B cell (primary cell): ENCODE results near the gene ATG12. TPM values are rescaled to one million over a fixed set of nuclear protein-coding genes. Genes with fewer than 3 reads are reported as not detected.

Source experiments
- ATAC-seq: fragments of 200-7000 bp; cut with Tn5 transposase; one replicate; pipeline ENCODE4 v1.10.0; 2021; ENCODE audit warnings: low read depth, mild to moderate bottlenecking, moderate number of reproducible peaks, moderate library complexity
- CTCF ChIA-PET: fragments of 350-600 bp; sonication (Branson Sonifier 250); formaldehyde crosslinking; loops from one replicate; lab custom pipeline; 2021; ENCODE audit warnings: antibody characterized with exemption, inconsistent platforms; lab: Charles Lee
- POLR2A ChIA-PET: fragments of 350-600 bp; sonication (Branson Sonifier 250); formaldehyde crosslinking; loops from one replicate; lab custom pipeline; 2021; ENCODE audit warnings: antibody characterized with exemption; lab: Charles Lee
- DNase-seq: peaks from one replicate; pipeline ENCODE4 v3.0.0; 2013
- H2AFZ ChIP-seq: 2 replicates; pipeline ENCODE4 v1.6.1; 2012; ENCODE audit warnings: mild to moderate bottlenecking, low read depth, low read length; ENCODE audit not compliant: insufficient read depth, poor library complexity, severe bottlenecking
- H3K27ac ChIP-seq, 2 donors: 1 replicate in 1 of 2; 2 replicates in 1 of 2; pipeline ENCODE4 v1.5.1; 2012 to 2013; ENCODE audit warnings: low read length in 2 of 2, mild to moderate bottlenecking in 2 of 2, moderate library complexity in 1 of 2
- H3K27me3 ChIP-seq, 4 experiments: fragments of 200-600 bp in 1 of 4; sonication (generic) in 1 of 4; replicated peaks in 1 of 4; 1 replicate in 2 of 4; 2 replicates in 2 of 4; pipeline versions ENCODE4 v1.6.1 to v1.7.0; 2013 to 2016; ENCODE audit warnings: low read length in 3 of 4, mild to moderate bottlenecking in 2 of 4, mixed read lengths in 1 of 4, moderate library complexity in 1 of 4; ENCODE audit not compliant: insufficient read depth in 4 of 4, control insufficient read depth in 3 of 4; ENCODE audit errors: control extremely low read depth in 1 of 4
- H3K36me3 ChIP-seq, 2 experiments: replicated peaks in 1 of 2; 1 replicate in 1 of 2; 2 replicates in 1 of 2; pipeline versions ENCODE4 v1.6.1 to v1.7.1; 2013; ENCODE audit warnings: low read length in 1 of 2; ENCODE audit not compliant: insufficient read depth in 2 of 2, control insufficient read depth in 1 of 2; ENCODE audit errors: control extremely low read depth in 1 of 2, extremely low read depth in 1 of 2
- H3K4me1 ChIP-seq, 2 donors: fragments of 200-600 bp in 1 of 2; sonication (generic) in 1 of 2; 1 replicate in 1 of 2; 2 replicates in 1 of 2; pipeline versions ENCODE4 v1.5.1 to v1.6.1; 2013 to 2017; ENCODE audit warnings: low read length in 2 of 2; ENCODE audit not compliant: control insufficient read depth in 2 of 2, insufficient read depth in 2 of 2
- H3K4me2 ChIP-seq: replicated peaks from 2 replicates; pipeline ENCODE3; 2012; ENCODE audit warnings: mild to moderate bottlenecking, low read depth, low read length; ENCODE audit not compliant: poor library complexity, severe bottlenecking
- H3K4me3 ChIP-seq, 5 experiments: fragments of 200-600 bp in 1 of 5; sonication (generic) in 1 of 5; 1 replicate in 3 of 5; 2 replicates in 2 of 5; pipeline versions ENCODE4 v1.5.1 to v1.7.0; 2011 to 2016; ENCODE audit warnings: low read length in 4 of 5, mild to moderate bottlenecking in 4 of 5, low read depth in 2 of 5, control low read depth in 1 of 5, moderate library complexity in 1 of 5; ENCODE audit not compliant: insufficient read depth in 1 of 5; ENCODE audit errors: control extremely low read depth in 1 of 5, extremely low read depth in 1 of 5
- H3K79me2 ChIP-seq: fragments of 200-600 bp; sonication (generic); one replicate; pipeline ENCODE4 v1.6.0; 2016; ENCODE audit warnings: low read length; ENCODE audit not compliant: control insufficient read depth, insufficient read depth
- H3K9ac ChIP-seq: fragments of 200-600 bp; sonication (generic); 2 replicates; pipeline ENCODE4 v1.6.1; 2017; ENCODE audit warnings: mild to moderate bottlenecking, low read length, moderate library complexity
- H3K9me3 ChIP-seq, 3 donors: one replicate each; pipeline versions ENCODE4 v1.6.1 to v1.7.1; 2013; ENCODE audit warnings: low read length in 2 of 3; ENCODE audit not compliant: control insufficient read depth in 2 of 3, insufficient read depth in 1 of 3; ENCODE audit errors: control extremely low read depth in 1 of 3
- H4K20me1 ChIP-seq: 2 replicates; pipeline ENCODE4 v1.6.0; 2012; ENCODE audit warnings: mild to moderate bottlenecking, low read length; ENCODE audit not compliant: insufficient read depth, control insufficient read depth, poor library complexity, severe bottlenecking
- H3K27ac Mint-ChIP-seq: one replicate; pipeline ENCODE4 v1.8.0; 2021; ENCODE audit warnings: mixed read lengths
- H3K27me3 Mint-ChIP-seq: one replicate; pipeline ENCODE4 v1.8.0; 2021; ENCODE audit warnings: mixed read lengths
- H3K4me1 Mint-ChIP-seq: one replicate; pipeline ENCODE4 v1.8.0; 2021; ENCODE audit warnings: mixed read lengths
- H3K4me3 Mint-ChIP-seq: one replicate; pipeline ENCODE4 v1.8.0; 2021; ENCODE audit warnings: mixed read lengths
- H3K9me3 Mint-ChIP-seq: one replicate; pipeline ENCODE4 v1.8.0; 2022; ENCODE audit warnings: mixed read lengths; ENCODE audit not compliant: insufficient read depth
- EZH2 ChIP-seq: IDR thresholded peaks from 2 replicates; pipeline ENCODE4 v1.6.1; 2012; ENCODE audit warnings: borderline replicate concordance, low read depth, mild to moderate bottlenecking, moderate library complexity, low read length; ENCODE audit not compliant: insufficient read depth, poor library complexity, severe bottlenecking
- WGBS: methylation state at CpG from one replicate; pipeline ENCODE4 v1.1.5; 2013; ENCODE audit warnings: missing lambda C conversion rate; ENCODE audit not compliant: insufficient coverage; 5-methylcytosine and 5-hydroxymethylcytosine counted together
- intact Hi-C: fragments of 100-400 bp; cut with micrococcal nuclease; formaldehyde crosslinking; loops from one replicate; pipeline ENCODE4 v1.10.0; 2022
- polyA plus RNA-seq: library from polyadenylated mRNA; depleted of rRNA; stranded (reverse); fragments of >200 nt; gene quantifications from 2 replicates; pipeline ENCODE4 v1.2.3, GENCODE V29; 2012
- total RNA-seq, 2 donors: library from RNA; stranded (reverse); fragments of 120-200 nt in 1 of 2; gene quantifications; 1 replicate in 1 of 2; 2 replicates in 1 of 2; pipeline versions ENCODE4 v1.2.3 to v1.2.4, GENCODE V29; 2013 to 2022
- TF ChIP-seq, protein P1 (sequence below): fragments of 200-600 bp; IDR thresholded peaks from one replicate; pipeline ENCODE4 v1.8.0; 2022; ENCODE audit warnings: antibody characterized with exemption, mild to moderate bottlenecking

ATG12 gene
- total and polyA plus RNA-seq, 2 donors (not counting 1 experiment from before 2014, with no cell fraction given): 60.8 to 97.5 TPM

DNA sequence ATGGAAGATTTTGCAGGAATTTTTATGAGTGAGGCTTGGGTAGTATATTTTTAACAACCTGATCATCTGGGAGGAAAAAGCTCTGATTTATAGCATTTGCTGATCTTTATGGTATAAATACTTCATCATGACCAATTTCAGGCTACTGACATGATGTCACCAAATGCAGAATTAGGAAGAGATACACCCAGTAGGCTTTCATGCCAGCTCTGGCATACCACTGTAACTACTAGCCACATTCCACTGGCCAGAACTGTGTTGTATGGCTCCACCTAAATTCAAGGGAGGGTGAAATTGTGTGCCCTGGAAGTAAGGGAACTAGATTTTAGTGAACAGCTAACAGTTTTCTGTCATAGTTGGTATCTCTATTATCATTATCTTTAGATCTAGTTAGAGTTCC, 18.0 kb upstream of the ATG12 start:
- H4K20me1 ChIP-seq: peaks cover 19% of the 10 kb centered on the region
- intact Hi-C loops: no loop called here
- ATAC-seq: no peak
- H3K4me3 ChIP-seq: no peak overlapping the region
- no peak overlapping the region for H2AFZ ChIP-seq
- ChIA-PET CTCF (no interaction called here), POLR2A (no interaction called here)
- no peak overlapping the region for H3K4me2 ChIP-seq
- peaks cover 22% of the 10 kb centered on the region for H3K4me1 Mint-ChIP-seq
- H3K9me3 ChIP-seq: peaks cover 0 to 5% (median 2%) of the 10 kb centered on the region in 3 donors
- no peaks in the 10 kb centered on the region for H3K36me3 ChIP-seq
- no peak overlapping the region for H3K27ac ChIP-seq
- H3K4me3 Mint-ChIP-seq: no peak overlapping the region
- H3K79me2 ChIP-seq: peaks cover 69% of the 10 kb centered on the region
- no peaks in the 10 kb centered on the region for H3K4me1 ChIP-seq
- no peaks in the 10 kb centered on the region for H3K27me3 ChIP-seq
- no peaks in the 10 kb centered on the region for H3K27me3 Mint-ChIP-seq
- H3K9ac ChIP-seq: no peak overlapping the region
- H3K27ac Mint-ChIP-seq: no peak overlapping the region
- peaks cover 4% of the 10 kb centered on the region for H3K9me3 Mint-ChIP-seq
- TF ChIP-seq, protein P1, sequence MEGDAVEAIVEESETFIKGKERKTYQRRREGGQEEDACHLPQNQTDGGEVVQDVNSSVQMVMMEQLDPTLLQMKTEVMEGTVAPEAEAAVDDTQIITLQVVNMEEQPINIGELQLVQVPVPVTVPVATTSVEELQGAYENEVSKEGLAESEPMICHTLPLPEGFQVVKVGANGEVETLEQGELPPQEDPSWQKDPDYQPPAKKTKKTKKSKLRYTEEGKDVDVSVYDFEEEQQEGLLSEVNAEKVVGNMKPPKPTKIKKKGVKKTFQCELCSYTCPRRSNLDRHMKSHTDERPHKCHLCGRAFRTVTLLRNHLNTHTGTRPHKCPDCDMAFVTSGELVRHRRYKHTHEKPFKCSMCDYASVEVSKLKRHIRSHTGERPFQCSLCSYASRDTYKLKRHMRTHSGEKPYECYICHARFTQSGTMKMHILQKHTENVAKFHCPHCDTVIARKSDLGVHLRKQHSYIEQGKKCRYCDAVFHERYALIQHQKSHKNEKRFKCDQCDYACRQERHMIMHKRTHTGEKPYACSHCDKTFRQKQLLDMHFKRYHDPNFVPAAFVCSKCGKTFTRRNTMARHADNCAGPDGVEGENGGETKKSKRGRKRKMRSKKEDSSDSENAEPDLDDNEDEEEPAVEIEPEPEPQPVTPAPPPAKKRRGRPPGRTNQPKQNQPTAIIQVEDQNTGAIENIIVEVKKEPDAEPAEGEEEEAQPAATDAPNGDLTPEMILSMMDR: no peak
- no peak for TF ChIP-seq EZH2
- DNase-seq: no peak

DNA sequence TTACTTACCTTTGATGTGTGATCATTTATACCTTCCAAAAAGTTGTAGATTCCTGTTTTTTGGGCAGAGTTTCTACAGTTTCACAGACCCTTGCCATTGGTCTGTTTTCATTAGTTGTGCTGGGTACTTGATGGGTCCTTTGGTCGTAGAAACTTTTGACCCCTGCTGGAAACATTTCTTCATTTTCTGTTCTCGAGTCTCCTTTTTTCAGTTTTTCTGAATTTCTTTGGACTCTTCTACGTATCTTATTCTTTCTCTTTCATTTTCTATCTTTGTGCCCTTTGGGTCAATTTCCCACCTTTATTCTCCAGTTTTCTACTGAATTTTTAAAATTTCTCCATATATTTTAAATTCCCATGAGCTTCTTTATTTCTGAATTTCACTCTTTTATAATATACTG, 17.0 kb upstream of the ATG12 start:
- Histone ChIP-seq H3K9ac (no peak overlapping the region), H2AFZ (peak overlapping the region; percentile 38), H3K79me2 (peaks cover 79% of the 10 kb centered on the region), H3K27me3 (no peaks in the 10 kb centered on the region), H3K36me3 (no peaks in the 10 kb centered on the region), H3K27ac (no peak overlapping the region), H4K20me1 (peaks cover 11% of the 10 kb centered on the region), H3K4me3 (peak overlapping the region in 1 of 5 experiments; percentile 19), H3K4me2 (peak overlapping the region; percentile 24), H3K9me3 (peaks cover 0 to 4% (median 4%) of the 10 kb centered on the region in 3 donors), H3K4me1 (no peaks in the 10 kb centered on the region)
- CTCF ChIA-PET: no interaction called here
- intact Hi-C loops: no loop called here
- peaks cover 21% of the 10 kb centered on the region for H3K4me1 Mint-ChIP-seq
- H3K4me3 Mint-ChIP-seq: peak overlapping the region; percentile 17
- WGBS: 53% methylated on average over 2 of the region's 3 CpGs
- TF ChIP-seq, protein P1: no peak
- TF ChIP-seq EZH2: no peak
- ATAC-seq (no peak), DNase-seq (no peak)
- POLR2A ChIA-PET: no interaction called here
- no peaks in the 10 kb centered on the region for H3K27me3 Mint-ChIP-seq
- H3K27ac Mint-ChIP-seq: no peak overlapping the region
- H3K9me3 Mint-ChIP-seq: peaks cover 3% of the 10 kb centered on the region
